H1 (cell line): Measurements from ENCODE around the gene GPR17. TPM values are rescaled to one million over a fixed set of nuclear protein-coding genes. Genes with fewer than 3 reads are reported as not detected.

Experiments
- ASH2L ChIP-seq: fragments of 200-600, 300-600 bp; sonication (generic); IDR thresholded peaks from one replicate; pipeline ENCODE4 v1.7.1; 2017; ENCODE audit warnings: low read length
- CHD7 ChIP-seq: fragments of 300-600 bp; sonication (generic); IDR thresholded peaks from 2 replicates; pipeline ENCODE4 v1.7.1; 2012; ENCODE audit warnings: low read length, moderate library complexity, mild to moderate bottlenecking, inconsistent platforms; ENCODE audit not compliant: insufficient replicate concordance
- NANOG ChIP-seq: IDR thresholded peaks from 2 replicates; pipeline ENCODE4 v1.6.1; 2011; ENCODE audit warnings: low read length, low read depth, mild to moderate bottlenecking, inconsistent platforms; ENCODE audit not compliant: insufficient read depth, poor library complexity, severe bottlenecking
- NRF1 ChIP-seq: IDR thresholded peaks from 2 replicates; pipeline ENCODE4 v1.6.1; 2011; ENCODE audit warnings: mild to moderate bottlenecking, low read depth, low read length, improper control_type of control experiment
- RFX5 ChIP-seq: IDR thresholded peaks from 2 replicates; pipeline ENCODE4 v1.6.1; 2011; ENCODE audit warnings: low read depth, low read length, improper control_type of control experiment, borderline replicate concordance
- SP2 ChIP-seq: IDR thresholded peaks from 2 replicates; pipeline ENCODE4 v1.6.1; 2012; ENCODE audit warnings: mild to moderate bottlenecking, low read length, inconsistent platforms
- SUZ12 ChIP-seq: fragments of 200-600 bp; sonication (generic); IDR thresholded peaks from 2 replicates; pipeline ENCODE4 v1.6.1; 2012; ENCODE audit warnings: mild to moderate bottlenecking, inconsistent platforms, low read length, moderate library complexity, mixed read lengths
- polyA plus RNA-seq, 7 experiments: library from polyadenylated mRNA; depleted of rRNA in 3 of 7; stranded (reverse) in 5 of 7; unstranded in 2 of 7; fragments of >200 nt in 5 of 7; fragments of 200-250 nt in 2 of 7; gene quantifications; 1 replicate in 5 of 7; 2 replicates in 1 of 7; 4 replicates in 1 of 7; pipeline versions ENCODE4 v1.2.1 to v1.2.3, GENCODE V29; 2011 to 2013; ENCODE audit warnings: missing spikeins in 2 of 7, mixed read lengths in 2 of 7
- total RNA-seq: library from RNA; stranded (reverse); fragmentation: NEBNext Ultra II Directional; extraction: Animal tissue kit (Norgen Biotek cat#: 25700); gene quantifications from 2 replicates; pipeline ENCODE4 v1.2.1, GENCODE V29; 2021

The GPR17 gene
- total and polyA plus RNA-seq, 2 of the 8 experiments (the other 6 are each of a cell fraction or from before 2014, with no cell fraction given), result 0.03 TPM; not detected in 1

GRCh38 chr2:127646487-127647241 lies 711 bp downstream of the GPR17 start (continued):
- TF ChIP-seq CHD7, result no peak
- TF ChIP-seq ASH2L, result no peak
- no peak for TF ChIP-seq SP2
- TF ChIP-seq NRF1, result no peak
- TF ChIP-seq NANOG, result no peak
- TF ChIP-seq RFX5, result no peak
- TF ChIP-seq SUZ12, result no peak
